HFFc6 (cell line): ENCODE results near the gene KRTAP10-7. TPM values are rescaled to one million over a fixed set of nuclear protein-coding genes. Genes with fewer than 3 reads are reported as not detected.
"Not testable (repeated sequence)": the region's sequence is repeated elsewhere in the genome, so short reads cannot be mapped to it uniquely, and the experiment has no call there.

Source experiments
- DNase-seq: peaks from one replicate; pipeline ENCODE4 v3.0.0-alpha.2; 2018
- H3K27ac Mint-ChIP-seq: 2 replicates; pipeline ENCODE4 v1.8.0; 2020; ENCODE audit warnings: mild to moderate bottlenecking, mixed read lengths
- H3K27me3 Mint-ChIP-seq: 2 replicates; pipeline ENCODE4 v1.8.0; 2021; ENCODE audit warnings: mild to moderate bottlenecking, moderate library complexity, mixed read lengths; ENCODE audit not compliant: insufficient read depth
- H3K36me3 Mint-ChIP-seq: 2 replicates; pipeline ENCODE4 v1.8.0; 2021; ENCODE audit warnings: low read depth, mixed read lengths
- H3K4me1 Mint-ChIP-seq: 2 replicates; pipeline ENCODE4 v1.8.0; 2020; ENCODE audit warnings: low read depth, mixed read lengths
- H3K4me3 Mint-ChIP-seq: 2 replicates; pipeline ENCODE4 v1.8.0; 2020; ENCODE audit warnings: mild to moderate bottlenecking, moderate library complexity, mixed read lengths
- H3K9me3 Mint-ChIP-seq: 2 replicates; pipeline ENCODE4 v1.8.0; 2020; ENCODE audit warnings: mild to moderate bottlenecking, mixed read lengths
- CTCF ChIP-seq: fragments of 200-600 bp; sonication (generic); IDR thresholded peaks from 2 replicates; pipeline ENCODE4 v1.5.0; 2021; ENCODE audit warnings: antibody characterized with exemption, mild to moderate bottlenecking
- total RNA-seq, 6 experiments: library from RNA; stranded (reverse); fragmentation: NEBNext Ultra II Directional; extraction: Animal tissue kit (Norgen Biotek cat#: 25700); gene quantifications; 2 replicates in 1 of 6; 3 replicates in 5 of 6; pipeline ENCODE4 v1.2.3, GENCODE V29; 2021

The KRTAP10-7 gene
- total RNA-seq, 6 experiments from 2014 or later = not detected

DNA sequence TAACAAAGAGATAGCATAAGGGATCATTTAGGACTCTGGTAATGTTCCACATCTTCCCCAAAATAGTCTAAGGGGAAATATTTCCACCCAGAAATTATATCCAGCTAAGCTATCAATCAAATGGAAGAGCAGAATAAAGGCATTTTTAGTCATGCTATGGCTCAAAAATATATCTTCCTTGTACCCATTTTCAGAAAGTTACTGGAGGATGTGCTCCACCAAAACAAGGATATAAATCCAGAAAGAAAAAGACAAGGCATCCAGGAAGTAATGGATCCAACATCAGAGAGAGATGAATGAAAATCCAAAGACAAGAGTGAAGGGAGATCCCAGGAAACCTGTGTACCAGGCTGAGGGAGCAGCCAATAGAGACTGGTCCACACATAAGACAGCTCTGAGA, 8.8 kb downstream of the KRTAP10-7 start:
- Mint-ChIP-seq H3K4me3 (no peak overlapping the region), H3K36me3 (peaks cover 6% of the 10 kb centered on the region), H3K4me1 (no peaks in the 10 kb centered on the region), H3K9me3 (peaks cover 52% of the 10 kb centered on the region), H3K27me3 (no peaks in the 10 kb centered on the region), H3K27ac (no peak overlapping the region)
- no peak for DNase-seq
- TF ChIP-seq CTCF = no peak

DNA sequence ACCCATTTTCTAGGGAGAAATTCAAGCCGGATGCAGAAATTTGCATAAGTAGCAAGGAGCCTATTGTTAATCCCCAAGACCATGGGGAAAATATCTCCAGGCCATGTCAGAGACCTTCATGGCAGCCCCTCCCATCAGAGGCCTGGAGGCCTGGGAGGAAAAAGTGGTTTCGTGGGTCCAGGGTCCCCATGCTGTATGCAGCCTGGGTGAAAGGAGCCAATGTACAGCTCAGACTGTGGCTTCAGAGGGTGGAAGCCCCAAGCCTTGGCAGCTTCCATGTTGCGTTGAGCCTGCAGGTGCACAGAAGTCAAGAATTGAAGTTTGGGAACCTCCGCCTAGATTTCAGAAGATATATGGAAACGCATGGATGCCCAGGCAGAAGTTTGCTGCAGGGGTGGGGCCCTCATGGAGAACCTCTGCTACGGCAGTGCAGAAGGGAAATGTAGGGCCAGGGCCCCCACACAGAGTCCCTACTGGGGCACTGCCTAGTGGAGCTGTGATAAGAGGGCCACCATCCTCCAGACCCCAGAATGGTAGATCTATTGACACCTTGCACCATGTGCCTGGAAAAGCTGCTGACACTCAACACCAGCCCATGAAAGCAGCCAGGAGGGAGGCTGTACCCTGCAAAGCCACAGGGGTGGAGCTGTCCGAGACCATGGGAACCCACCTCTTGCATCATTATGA, 9.9 kb downstream of the KRTAP10-7 start:
- not testable (repeated sequence) for H3K4me3 Mint-ChIP-seq, DNase-seq, H3K27ac Mint-ChIP-seq, H3K4me1 Mint-ChIP-seq, H3K36me3 Mint-ChIP-seq, H3K27me3 Mint-ChIP-seq
- peaks cover 59% of the 10 kb centered on the region for H3K9me3 Mint-ChIP-seq

GRCh38 chr21:44611551-44611950, 11.2 kb downstream of the KRTAP10-7 start:
- H3K27me3 Mint-ChIP-seq = no peaks in the 10 kb centered on the region; the same call in 1 of the 2 replicates
- H3K4me3 Mint-ChIP-seq = no peak overlapping the region
- DNase-seq = no peak
- TF ChIP-seq CTCF = no peak
- H3K27ac Mint-ChIP-seq = no peak overlapping the region
- H3K36me3 Mint-ChIP-seq = peaks cover 6% of the 10 kb centered on the region
- H3K4me1 Mint-ChIP-seq = no peaks in the 10 kb centered on the region
- H3K9me3 Mint-ChIP-seq = peaks cover 61% of the 10 kb centered on the region

DNA sequence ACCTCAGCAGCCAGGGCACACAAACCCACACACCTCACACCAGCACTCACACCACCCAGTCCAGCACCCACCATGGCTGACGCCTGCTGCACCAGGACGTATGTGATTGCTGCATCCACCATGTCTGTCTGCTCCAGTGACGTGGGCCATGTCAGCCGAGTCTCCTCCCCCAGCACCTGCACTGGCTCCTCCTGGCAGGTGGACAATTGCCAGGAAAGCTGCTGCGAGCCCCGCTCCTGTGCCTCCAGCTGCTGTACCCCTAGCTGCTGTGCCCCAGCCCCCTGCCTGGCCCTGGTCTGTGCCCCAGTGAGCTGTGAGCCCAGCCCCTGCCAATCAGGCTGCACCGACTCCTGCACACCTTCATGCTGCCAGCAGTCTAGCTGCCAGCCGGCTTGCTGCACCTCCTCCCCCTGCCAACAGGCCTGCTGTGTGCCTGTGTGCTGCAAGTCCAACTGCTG, 11.7 kb downstream of the KRTAP10-7 start, which contains the start of gene KRTAP10-8:
Gene KRTAP10-8, plus strand, starts transcription at position 51 of the 458 bp plus-strand sequence. Its CDS starts 22 bp downstream, at position 73.
- TF ChIP-seq CTCF = no peak
- H3K4me1 Mint-ChIP-seq = no peaks in the 10 kb centered on the region
- DNase-seq = no peak
- H3K27ac Mint-ChIP-seq = no peak within 1 kb of the TSS
- no peaks in the 10 kb centered on the region; the same call in 1 of the 2 replicates for H3K27me3 Mint-ChIP-seq
- no peak within 1 kb of the TSS for H3K4me3 Mint-ChIP-seq
- H3K9me3 Mint-ChIP-seq = peaks cover 60% of the 10 kb centered on the region
- H3K36me3 Mint-ChIP-seq = peaks cover 6% of the 10 kb centered on the region

GRCh38 chr21:44612669-44613229, 12.4 kb downstream of the KRTAP10-7 start:
- no peaks in the 10 kb centered on the region; the same call in 1 of the 2 replicates for H3K27me3 Mint-ChIP-seq
- H3K27ac Mint-ChIP-seq = no peak overlapping the region
- TF ChIP-seq CTCF = no peak
- peaks cover 6% of the 10 kb centered on the region for H3K36me3 Mint-ChIP-seq
- H3K4me3 Mint-ChIP-seq = no peak overlapping the region
- DNase-seq = no peak
- peaks cover 53% of the 10 kb centered on the region for H3K9me3 Mint-ChIP-seq
- no peaks in the 10 kb centered on the region for H3K4me1 Mint-ChIP-seq
